D721Med (cell line): ENCODE results near the gene TRDMT1.

Experiments used
- DNase-seq: peaks from one replicate; pipeline ENCODE4 v3.0.0; 2011; ENCODE audit warnings: low spot score; ENCODE audit not compliant: insufficient read length
- FAIRE-seq: peaks from 2 replicates; lab custom pipeline; 2011; peaks lifted over from hg19 to GRCh38; lab: Jason Lieb, UNC
- TF ChIP-seq, protein P1 (sequence below): IDR thresholded peaks from 2 replicates; pipeline ENCODE4 v1.5.1; 2012; ENCODE audit warnings: mild to moderate bottlenecking, control low read depth; ENCODE audit not compliant: insufficient read depth; ENCODE audit errors: missing control alignments

Gene TRDMT1

GRCh38 chr10:17231788-17232187, 30.3 kb upstream of the TRDMT1 start:
- TF ChIP-seq, protein P1, sequence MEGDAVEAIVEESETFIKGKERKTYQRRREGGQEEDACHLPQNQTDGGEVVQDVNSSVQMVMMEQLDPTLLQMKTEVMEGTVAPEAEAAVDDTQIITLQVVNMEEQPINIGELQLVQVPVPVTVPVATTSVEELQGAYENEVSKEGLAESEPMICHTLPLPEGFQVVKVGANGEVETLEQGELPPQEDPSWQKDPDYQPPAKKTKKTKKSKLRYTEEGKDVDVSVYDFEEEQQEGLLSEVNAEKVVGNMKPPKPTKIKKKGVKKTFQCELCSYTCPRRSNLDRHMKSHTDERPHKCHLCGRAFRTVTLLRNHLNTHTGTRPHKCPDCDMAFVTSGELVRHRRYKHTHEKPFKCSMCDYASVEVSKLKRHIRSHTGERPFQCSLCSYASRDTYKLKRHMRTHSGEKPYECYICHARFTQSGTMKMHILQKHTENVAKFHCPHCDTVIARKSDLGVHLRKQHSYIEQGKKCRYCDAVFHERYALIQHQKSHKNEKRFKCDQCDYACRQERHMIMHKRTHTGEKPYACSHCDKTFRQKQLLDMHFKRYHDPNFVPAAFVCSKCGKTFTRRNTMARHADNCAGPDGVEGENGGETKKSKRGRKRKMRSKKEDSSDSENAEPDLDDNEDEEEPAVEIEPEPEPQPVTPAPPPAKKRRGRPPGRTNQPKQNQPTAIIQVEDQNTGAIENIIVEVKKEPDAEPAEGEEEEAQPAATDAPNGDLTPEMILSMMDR, result no peak
- DNase-seq, result no peak
- no peak for FAIRE-seq

DNA sequence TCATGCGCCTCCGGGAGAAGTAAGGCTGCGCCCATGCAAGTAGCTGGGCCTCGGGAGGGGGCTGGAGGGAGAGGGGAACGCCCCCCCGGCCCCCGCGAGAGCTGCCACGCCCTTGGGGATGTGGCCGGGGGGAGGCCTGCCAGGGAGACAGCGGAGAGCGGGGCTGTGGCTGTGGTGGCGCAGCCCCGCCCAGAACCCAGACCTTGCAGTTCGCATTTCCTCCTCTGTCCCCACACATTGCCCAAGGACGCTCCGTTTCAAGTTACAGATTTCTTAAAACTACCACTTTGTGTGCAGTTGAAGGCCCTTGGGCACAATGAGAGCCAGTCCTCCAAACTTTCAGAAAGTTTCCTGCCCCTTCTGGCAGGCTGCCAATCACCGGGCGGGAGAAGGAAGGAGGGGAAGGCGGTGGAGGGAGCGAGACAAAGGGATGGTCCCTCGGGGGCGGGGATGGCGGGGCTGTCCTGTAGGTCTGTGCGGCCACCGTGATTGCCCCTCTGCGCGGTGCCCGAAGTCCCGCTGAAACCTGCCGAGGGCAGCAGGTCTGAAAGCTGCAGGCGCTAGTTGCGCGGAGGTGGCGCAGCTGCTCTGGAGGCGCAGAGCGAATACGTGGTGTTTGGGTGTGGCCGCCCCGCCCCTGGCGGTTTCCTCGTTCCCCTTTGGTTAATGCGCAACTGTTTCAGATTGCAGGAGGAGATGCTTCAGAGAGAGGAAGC, 28.7 kb upstream of the TRDMT1 start:
- no peak for FAIRE-seq
- no peak for DNase-seq
- TF ChIP-seq, protein P1, result no peak

DNA sequence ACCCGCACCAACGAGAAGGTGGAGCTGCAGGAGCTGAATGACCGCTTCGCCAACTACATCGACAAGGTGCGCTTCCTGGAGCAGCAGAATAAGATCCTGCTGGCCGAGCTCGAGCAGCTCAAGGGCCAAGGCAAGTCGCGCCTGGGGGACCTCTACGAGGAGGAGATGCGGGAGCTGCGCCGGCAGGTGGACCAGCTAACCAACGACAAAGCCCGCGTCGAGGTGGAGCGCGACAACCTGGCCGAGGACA, 28.2 kb upstream of the TRDMT1 start:
- FAIRE-seq (no peak), DNase-seq (no peak)
- TF ChIP-seq, protein P1, result no peak

DNA sequence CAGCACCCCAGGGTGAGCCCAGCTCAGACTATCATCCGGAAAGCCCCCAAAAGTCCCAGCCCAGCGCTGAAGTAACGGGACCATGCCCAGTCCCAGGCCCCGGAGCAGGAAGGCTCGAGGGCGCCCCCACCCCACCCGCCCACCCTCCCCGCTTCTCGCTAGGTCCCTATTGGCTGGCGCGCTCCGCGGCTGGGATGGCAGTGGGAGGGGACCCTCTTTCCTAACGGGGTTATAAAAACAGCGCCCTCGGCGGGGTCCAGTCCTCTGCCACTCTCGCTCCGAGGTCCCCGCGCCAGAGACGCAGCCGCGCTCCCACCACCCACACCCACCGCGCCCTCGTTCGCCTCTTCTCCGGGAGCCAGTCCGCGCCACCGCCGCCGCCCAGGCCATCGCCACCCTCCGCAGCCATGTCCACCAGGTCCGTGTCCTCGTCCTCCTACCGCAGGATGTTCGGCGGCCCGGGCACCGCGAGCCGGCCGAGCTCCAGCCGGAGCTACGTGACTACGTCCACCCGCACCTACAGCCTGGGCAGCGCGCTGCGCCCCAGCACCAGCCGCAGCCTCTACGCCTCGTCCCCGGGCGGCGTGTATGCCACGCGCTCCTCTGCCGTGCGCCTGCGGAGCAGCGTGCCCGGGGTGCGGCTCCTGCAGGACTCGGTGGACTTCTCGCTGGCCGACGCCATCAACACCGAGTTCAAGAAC, 27.7 kb upstream of the TRDMT1 start:
- TF ChIP-seq, protein P1, result no peak
- DNase-seq (no peak), FAIRE-seq (no peak)

GRCh38 chr10:17228091-17229015, 26.9 kb upstream of the TRDMT1 start, which contains the start of gene VIM:
Gene VIM, plus strand, starts transcription at chr10:17228241. Its CDS starts 1,182 bp downstream, at chr10:17229423.
- TF ChIP-seq, protein P1, result no peak
- DNase-seq (no peak), FAIRE-seq (no peak)

DNA sequence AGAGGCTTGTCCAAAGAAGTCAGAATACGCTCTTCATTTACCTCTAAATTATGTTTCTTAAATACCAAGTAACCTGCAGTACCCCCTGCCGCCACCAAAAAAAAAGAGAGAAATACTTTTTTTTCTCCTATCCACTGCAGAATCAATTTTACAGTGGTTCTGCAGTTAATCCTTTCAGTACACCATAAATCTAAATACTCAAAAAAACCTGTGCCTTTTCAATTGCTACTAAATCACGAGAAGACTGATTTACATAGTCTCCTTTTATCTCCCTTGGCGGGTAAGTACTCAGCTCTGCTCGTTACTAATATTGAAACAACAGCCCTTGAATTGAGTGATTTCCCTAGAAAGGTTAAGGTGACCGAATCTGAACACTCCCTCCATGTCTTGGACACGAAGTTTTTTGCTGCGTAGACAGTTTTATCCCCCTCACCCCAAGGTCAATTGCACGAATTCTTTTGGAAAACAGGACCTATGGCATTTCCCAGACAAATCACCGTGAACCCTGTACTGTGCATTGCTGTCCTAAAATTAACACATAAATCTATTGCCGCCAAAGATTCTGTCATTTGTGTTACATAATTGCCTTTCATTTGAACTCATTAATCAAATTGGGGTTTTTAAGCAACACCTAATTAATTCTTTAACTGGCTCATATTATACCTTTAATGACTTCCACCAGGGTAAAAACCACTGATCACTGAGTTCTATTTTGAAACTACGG, 26.1 kb upstream of the TRDMT1 start:
- TF ChIP-seq, protein P1, result peak; percentile 18
- no peak for DNase-seq
- no peak for FAIRE-seq
